KBM-7 (cell line): ENCODE data around the gene AACS.

Experiments
- DNase-seq: peaks from one replicate; pipeline ENCODE4 v3.0.0-alpha.2; 2015
- in situ Hi-C: fragments of 300-500 bp; cut with MboI; formaldehyde crosslinking; loops from 2 replicates; pipeline ENCODE4 v1.14.3; 2020; ENCODE audit warnings: low sequenced_read_pairs, low pct_unique_long_range_greater_than_20kb, mixed read lengths

Gene AACS

DNA sequence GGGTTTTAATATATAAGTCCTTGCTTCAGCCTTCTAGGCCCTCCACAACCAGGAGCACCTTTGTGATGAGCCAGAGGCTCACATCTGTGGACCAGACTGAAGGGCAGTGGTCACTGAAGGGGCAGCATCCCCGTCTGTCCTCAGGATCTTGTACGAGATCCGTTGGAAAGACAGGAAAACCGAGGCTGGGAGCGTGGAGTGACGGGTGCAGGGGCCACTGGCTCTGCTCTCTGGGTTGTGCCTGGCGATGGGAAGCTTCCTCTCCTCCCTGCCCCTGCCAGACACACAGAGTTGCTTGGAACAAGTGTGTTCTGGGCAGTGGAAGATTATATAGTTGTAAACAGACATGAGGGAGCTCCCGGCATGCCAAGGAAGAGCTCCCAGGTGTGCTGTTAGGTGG, 48.0 kb downstream of the AACS start:
- DNase-seq: no peak
- in situ Hi-C loops: no loop called here

DNA sequence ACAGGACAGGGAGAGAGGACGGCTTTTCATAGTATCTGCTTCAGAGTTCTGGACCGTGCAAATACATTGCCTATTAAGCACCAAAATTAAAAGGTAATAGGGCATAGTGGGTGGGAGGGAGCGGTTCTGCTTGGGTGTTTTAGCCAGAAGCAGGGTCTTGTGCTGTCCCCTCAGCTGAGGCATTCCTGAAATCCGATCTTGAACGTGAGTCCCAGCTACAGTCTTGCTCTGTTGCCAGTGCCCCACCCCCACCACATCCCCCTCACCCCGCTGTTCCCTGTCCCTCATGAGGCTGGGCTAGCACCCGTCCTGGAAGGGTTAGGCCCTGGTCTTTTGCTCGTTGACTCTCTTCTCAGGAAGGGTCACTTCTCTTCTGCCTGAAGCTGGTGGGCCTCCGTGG, 48.6 kb downstream of the AACS start:
- in situ Hi-C loops: no loop called here
- DNase-seq: no peak

DNA sequence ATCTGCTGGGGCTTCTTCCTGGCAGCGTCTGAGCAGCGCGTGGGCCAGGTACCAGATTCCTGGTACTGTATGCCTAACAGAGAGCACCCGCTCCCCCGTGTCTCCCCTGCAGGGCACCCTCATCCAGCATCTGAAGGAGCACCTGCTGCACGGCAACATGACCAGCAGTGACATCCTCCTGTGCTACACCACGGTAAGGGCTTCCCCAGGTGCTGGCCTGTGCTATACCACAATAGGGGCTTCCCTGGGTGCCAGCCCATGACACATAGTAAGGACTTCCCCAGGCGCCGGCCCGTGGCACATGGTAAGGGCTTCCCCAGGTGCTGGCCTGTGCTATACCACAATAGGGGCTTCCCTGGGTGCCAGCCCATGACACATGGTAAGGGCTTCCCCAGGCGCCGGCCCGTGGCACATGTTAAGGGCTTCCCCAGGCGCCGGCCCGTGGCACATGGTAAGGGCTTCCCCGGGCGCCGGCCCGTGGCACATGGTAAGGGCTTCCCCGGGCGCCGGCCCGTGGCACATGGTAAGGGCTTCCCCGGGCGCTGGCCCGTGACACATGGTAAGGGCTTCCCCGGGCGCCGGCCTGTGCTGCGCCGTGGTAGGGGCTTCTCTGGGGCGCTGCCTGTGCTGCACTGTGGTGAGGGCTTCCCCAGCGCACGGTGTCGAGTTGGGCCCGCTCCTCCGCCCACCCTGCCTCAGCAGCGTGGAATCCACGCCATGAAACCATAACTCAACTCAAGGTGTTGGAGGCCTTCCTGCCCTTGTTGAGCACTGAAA, 49.3 kb downstream of the AACS start:
- in situ Hi-C loops: no loop called here
- no peak for DNase-seq

DNA sequence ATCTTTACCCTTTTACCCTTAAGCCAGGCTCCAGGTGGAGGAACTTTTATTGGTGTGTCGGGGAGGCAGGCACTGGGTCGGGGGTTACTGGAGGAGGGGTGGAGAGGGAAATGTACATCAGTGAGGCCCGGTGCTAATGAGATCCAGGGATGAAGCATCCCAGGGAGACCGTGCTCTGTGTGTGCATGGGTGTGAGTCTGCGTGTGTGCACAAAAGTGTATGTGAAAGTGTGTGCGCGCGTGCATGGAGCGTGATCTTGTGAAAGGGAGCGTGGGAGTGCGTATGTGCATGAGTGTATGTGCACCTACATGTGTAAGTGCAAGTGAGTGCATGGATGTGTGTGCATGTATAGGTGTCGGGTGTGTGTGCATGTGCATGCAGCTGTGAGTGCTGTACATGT, 55.3 kb downstream of the AACS start:
- DNase-seq: no peak
- in situ Hi-C loops: no loop called here

DNA sequence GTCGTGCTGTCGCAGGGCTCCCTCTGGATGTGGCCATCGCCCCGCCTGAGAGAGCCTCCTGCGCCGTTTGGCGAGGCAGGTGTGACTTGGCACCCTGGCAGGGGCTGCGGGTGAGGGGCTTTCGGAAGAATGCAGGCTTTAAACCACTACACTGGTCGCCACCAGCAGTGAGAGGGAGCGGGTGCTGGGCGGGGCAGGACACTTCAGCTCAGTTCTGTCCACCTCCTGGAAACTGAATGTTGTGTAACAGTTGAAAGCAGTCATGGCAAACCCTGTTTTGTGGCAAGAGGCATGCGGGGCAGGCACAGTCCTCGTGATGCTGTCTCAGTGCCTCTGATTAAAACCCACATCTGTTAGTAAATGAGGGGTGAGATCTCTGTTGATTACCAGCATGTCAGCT, 55.9 kb downstream of the AACS start:
- no peak for DNase-seq
- in situ Hi-C loops: no loop called here

DNA sequence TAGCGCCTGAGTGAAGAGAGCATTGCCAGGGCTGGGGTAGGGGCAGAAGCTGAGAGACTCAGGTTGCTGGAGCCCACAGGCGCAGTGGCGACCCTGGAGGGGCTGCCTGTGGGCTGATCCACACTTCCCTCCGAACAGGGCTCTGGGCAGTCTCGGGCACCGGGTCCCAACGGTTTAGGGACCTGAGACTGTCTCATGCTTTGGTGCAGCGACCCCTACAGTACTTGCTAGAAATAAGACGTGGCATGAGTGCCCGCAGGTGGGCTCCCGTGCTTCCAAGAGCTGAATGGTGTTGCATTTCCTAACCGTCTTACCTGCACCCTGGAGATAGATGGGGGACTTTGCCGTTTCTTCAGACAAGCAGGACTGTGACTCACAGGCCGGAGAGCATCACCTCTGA, 57.4 kb downstream of the AACS start:
- in situ Hi-C loops: no loop called here
- no peak for DNase-seq

DNA sequence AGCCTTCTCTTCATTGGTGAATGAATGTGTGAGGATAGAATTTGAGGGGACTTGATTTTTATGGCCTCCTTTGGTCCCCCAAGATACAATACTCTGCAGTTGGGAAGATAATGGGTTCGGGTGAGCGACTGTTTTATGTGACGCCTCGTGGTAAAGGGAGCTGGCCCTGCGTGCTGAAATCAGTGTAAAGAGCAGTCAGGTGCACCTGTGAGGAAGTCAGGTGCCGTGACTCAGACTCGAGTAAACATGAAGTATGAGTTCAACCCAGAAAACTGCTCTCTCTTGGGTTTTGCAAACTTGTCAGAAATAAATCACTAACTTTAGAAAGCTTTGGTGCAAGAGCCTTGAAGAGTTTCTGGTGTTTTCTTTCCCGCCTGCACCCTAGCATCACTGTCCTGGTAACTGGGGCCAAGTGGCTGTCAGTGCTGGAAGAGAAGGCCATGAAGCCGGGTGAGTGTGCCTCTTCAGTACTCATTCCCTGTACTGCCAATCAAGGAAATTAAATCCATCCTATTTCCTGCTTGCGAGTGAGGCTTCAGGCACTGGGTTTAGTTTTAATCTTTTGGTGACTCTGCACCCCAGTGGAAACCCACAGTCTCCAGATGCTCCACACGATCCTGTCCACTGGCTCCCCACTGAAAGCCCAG, 59.2 kb downstream of the AACS start:
- no peak for DNase-seq
- in situ Hi-C loops: no loop called here

DNA sequence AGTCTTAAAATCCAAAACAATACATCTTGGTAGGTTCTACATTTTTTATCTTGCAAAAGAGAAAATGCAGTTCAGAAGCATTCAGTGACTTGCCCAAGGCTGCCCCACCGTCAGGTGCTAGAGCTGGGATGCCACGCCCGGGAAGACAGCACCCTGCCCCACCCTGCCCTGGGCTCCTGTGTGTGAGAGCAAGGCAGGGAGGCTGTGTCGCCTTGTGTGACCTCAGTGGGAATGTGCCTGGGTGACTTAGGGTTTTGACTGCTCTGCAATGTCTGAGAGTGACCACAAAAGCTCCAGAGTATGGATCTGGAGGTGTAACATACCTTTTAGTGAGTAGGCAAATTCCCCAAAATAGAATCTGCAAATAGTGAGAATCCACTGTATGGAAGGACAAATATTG, 60.0 kb downstream of the AACS start:
- in situ Hi-C loops: no loop called here
- no peak for DNase-seq

DNA sequence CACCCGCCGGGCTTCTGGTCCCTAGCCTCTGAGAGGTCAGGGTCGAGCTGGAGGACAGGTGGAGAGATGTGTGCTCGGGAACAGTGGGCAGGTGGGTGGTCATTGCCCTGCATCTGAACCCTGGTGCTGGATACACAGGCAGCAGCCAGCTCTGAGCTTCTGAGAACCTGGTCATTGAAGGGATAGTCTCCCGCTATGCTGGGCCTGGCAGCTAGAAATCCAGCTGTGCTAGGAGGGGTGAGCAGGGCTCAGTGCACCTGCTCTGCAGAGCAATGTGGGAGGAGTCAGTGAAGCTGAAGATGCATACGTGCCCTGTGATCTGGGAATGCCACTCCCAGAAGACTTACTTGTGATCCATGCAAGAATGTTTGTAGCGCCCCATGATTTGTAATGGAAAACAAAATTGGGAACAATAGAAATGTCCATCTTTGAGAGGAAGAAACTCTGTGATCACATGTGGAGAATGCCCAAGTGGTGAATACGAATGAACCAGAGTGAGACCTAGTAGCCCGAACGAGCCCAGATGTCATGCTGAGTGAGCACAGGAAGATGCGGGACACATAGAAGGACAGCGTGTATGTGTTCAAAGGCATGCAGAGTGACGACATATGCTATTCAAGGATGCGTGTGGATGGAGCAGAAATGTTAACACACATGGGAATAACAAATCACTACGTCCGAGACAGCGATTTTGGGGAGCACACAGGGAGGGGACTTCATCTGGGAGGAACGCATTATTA, 63.4 kb downstream of the AACS start:
- in situ Hi-C loops: no loop called here
- no peak for DNase-seq

DNA sequence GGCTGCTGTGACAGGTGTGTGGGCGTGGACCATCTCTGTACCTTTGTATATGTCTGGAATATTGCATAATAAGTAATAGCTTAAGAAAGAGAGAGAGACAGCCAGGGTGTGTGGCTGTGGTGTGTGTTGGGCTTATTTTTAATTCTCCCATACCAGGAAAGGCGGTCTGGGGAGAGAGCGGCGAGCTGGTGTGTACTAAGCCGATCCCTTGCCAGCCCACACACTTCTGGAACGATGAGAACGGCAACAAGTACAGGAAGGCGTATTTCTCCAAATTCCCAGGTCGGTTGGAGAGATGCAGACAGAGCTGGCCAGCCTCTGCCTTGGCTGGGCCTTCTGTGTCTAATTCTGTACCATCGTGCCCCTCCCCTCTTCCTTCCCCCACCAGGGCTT, 63.9 kb downstream of the AACS start:
- no peak for DNase-seq
- in situ Hi-C loops: no loop called here

DNA sequence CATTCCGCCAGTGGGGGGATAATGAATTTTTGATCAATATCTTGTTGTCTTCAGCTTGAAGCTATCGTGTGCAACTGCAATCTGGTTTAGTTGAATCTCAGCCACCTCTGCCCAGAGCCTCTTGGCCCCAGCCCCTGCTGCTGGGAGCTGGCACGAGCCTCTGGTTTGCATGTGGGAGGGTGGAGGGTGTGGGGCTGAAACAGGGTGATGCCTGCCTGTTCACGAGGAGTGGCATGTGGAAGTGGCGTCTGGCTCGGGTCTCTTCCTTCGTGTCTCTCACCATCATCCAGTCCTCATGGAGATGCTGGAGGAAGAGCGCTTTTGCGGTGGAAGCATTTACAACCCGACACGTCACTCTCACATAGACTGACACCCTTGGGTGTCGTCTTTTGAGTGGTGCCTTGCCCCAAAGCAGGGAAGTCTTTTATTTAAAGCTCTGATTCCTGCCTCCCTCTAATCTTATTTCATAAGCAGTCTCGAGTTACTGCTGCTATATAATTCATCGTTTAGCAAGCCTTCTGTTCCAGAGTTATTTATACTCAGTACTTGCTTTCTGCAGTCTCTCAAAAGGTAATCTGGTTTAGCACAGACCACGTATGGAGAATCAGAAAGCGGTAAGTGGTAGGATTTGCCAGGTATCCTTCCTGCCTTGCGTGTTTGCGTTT, 64.5 kb downstream of the AACS start:
- in situ Hi-C loops: no loop called here
- no peak for DNase-seq

DNA sequence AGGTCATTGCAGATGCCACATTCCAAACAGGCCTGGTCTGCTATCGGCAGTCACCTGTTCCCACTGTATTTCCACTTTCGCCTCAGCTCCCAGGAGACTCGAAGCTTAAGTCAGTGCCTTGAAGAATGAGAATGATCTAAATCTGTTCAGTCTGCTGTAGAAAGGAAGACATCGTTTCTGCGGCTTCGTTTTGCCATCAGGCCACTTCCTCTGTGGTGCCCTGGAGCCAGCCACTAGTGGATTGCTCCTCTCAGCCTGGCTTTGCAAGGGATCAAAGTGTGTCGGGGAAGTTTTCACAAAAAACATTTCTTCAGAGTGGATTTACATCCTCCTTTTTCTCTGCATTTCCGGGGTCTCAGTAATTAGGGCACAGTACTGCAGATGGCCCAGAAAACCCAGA, 66.7 kb downstream of the AACS start:
- in situ Hi-C loops: no loop called here
- DNase-seq: no peak

DNA sequence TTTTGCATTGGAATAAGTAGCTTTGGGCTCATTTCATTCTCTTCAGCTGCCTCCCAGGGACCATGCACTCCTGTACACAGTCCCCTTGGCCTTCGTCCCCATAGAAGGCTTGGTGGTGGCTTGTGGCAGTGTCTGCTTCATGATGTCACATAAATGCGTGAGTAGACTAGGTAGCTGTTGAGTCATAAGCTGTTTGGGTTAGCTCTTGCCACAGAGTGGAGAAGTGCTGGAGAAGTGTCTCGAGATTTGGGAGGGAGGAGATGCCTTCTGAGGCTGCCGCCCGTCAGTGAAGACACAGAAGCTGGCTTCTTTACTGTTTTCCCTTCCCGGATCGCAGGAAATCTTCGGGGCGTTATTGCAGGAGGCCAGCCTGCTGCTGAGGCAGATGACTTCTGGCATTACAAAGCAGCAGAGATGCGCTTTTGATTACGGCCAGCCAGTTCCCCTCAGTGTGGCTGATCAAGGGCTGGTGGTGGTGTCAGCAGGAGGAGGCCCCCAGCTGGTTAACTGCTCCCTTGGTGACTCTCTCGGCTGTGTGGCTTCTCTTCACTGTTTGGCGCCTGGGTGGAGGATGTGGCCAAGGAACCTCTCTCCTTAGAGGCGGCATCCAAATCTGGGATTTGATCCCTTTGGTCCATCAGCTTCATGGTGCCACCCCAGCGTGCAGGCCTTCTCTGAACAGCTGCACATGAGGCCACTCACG, 67.6 kb downstream of the AACS start:
- in situ Hi-C loops: no loop called here
- no peak for DNase-seq

DNA sequence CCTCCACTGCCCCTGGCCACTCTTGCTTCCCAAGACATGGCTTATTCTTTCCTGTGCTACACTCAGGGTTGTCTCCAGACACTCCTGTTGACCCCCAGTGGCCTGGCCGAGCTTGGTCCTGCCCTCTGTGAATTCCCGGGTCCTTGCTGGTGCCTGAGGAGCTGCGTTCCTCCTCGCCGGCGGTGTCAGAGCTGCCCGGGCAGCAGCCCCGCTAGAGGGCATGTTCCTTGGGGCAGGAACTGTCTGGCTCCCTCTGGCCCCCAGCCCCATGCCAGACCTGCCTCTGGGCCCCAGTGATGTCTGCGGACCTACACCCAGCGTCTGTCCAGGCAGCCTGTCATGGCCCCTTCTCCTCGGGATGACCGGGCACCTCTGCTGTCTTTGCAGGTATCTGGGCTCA, 68.4 kb downstream of the AACS start:
- DNase-seq: no peak
- in situ Hi-C loops: no loop called here

DNA sequence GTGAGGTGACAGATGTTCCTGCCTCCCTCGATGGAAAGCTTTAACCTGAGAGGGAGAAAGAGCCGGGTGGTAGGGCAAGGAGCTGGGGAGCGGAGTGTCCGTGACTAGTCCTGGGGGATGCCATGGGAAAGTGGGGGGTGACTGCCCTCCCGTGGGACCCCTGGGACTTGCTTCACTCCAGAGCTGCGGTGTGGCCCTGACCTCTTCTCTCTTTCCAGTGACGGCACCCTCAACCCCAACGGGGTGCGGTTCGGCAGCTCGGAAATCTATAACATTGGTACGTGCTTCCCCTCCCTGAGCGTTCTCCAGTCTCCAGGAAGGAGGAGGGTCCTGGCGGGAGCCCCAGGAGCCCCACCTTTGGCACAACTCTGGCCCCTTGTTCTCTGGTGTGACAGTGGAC, 69.3 kb downstream of the AACS start:
- DNase-seq: no peak
- in situ Hi-C loops: no loop called here

DNA sequence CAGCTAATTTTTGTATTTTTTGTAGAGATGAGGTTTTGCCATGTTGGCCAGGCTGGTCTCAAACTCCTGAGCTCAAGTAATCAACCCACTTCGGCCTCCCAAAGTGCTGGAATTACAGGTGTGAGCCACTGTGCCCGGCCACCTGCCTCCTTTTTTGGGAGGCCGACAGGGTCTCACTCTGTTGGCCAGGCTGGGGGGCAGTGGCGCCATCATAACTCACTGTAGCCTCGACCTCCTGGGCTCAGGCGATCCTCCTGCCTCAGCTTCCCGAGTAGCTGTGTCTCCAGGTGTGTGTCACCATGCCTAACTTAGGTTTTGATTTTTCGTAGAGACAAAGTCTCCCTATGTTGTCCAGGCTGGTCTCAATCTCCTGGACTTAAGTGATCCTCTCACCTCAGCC, 70.7 kb downstream of the AACS start:
- DNase-seq: no peak
- in situ Hi-C loops: no loop called here

DNA sequence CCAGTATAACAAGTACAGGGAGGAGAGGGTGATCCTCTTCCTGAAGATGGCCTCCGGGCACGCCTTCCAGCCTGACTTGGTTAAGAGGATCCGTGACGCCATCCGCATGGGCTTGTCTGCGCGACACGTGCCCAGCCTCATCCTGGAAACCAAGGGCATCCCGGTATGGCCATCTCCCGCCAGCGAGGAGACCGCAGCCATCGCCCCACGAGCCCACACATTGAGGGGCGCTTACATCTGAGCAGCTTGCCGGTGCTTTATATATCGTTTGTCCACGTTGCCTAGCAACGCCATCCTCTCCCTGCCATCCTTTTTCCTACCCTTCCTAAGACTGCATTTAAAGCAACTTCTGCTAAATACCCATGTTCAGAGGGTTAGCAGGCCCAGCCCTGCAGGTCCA, 71.5 kb downstream of the AACS start:
- in situ Hi-C loops: no loop called here
- DNase-seq: no peak

DNA sequence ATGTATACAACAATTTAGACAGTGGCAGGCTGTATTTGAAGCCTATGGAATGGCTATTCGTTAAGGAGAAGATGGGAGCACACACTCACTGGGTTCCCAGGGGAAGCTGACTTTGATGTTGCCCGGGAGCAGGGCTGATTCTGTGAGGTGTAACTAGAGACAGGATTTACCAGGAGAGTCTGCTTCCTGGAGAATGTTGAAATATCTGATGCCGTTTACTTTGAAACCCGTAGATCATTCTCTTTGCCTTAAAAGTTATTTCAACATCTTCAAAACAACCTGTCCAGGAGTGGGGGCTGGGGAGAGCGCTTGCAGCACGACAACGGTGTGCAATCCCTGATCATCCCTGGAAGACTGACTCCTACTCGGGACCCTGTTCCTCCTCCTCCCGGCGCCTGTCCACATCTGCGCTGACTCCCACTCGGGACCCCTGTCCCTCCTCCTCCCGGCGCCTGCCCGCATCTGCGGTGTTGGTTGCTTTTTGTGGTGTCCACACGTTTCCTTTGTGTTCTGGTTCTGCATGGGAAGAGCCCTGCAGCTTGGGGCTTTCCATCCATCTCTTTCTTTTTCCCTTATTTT, 72.6 kb downstream of the AACS start:
- DNase-seq: no peak

More for the DNA sequence above, 72.6 kb downstream of the AACS start:
- in situ Hi-C loops: no loop called here
